ENCODE measurements around the gene PRR13.

Gene PRR13

DNA sequence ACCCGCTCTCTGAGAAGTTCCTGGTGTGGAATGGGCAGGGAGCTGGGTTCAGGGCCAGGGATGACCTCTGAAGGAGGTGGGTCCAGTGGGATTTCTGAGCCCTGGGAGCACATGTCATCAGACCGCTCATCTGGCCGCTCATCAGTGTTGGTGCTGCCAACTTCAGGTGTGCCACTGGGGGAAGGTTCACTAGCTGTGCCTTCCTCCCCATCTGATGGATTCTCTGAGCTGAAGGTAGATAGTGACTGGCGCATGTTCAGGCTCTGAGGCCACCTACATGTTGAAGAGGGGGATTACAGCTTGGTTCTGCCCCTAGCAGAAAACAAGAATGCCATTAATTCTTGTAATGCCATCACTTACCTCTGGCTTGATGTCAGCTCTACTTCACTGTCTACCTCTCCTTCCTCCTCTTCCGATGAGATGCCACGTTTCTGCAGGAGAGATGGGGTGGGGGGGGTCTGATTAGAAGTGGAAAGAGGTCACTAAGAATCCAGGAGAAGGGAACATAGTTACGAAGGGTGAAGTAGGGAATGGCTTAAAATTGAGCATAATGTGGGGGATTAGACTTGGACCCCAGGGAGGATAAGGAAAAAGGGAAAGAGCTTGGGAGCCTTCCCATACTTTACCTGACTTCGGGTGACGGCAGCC, 40.5 kb downstream of the PRR13 start:
- Histone ChIP-seq H3K36me3 (ENCODE audit: control insufficient read depth, insufficient read depth, low read length) (peaks cover 49% of the 10 kb centered on the region), H3K27ac (ENCODE audit: low read depth, low read length) (no peak overlapping the region), H3K4me3 (ENCODE audit: low read length) (no peak overlapping the region), H3K27me3 (ENCODE audit: control insufficient read depth, insufficient read depth, low read length) (no peaks in the 10 kb centered on the region), H3K9ac (ENCODE audit: low read length) (no peak overlapping the region), H3K4me1 (ENCODE audit: control insufficient read depth, insufficient read depth, low read length) (no peaks in the 10 kb centered on the region)

- H3K27me3 ChIP-seq (ENCODE audit: control insufficient read depth, insufficient read depth, low read length) = no peaks in the 10 kb centered on the region
- peaks cover 49% of the 10 kb centered on the region for H3K36me3 ChIP-seq (ENCODE audit: control insufficient read depth, insufficient read depth, low read length)
- no peak overlapping the region for H3K4me3 ChIP-seq (ENCODE audit: low read length)
- no peaks in the 10 kb centered on the region for H3K4me1 ChIP-seq (ENCODE audit: control insufficient read depth, insufficient read depth, low read length)
- H3K9ac ChIP-seq (ENCODE audit: low read length) = no peak overlapping the region
- no peak overlapping the region for H3K27ac ChIP-seq (ENCODE audit: low read depth, low read length)
Measured at GRCh38 chr12:53482626-53483168, 41.2 kb downstream of the PRR13 start.

GRCh38 chr12:53483225-53483978, 41.9 kb downstream of the PRR13 start:
- Histone ChIP-seq H3K9ac (ENCODE audit: low read length) (no peak overlapping the region), H3K4me3 (ENCODE audit: low read length) (no peak overlapping the region), H3K36me3 (ENCODE audit: control insufficient read depth, insufficient read depth, low read length) (peaks cover 44% of the 10 kb centered on the region), H3K4me1 (ENCODE audit: control insufficient read depth, insufficient read depth, low read length) (no peaks in the 10 kb centered on the region), H3K27me3 (ENCODE audit: control insufficient read depth, insufficient read depth, low read length) (no peaks in the 10 kb centered on the region), H3K27ac (ENCODE audit: low read depth, low read length) (no peak overlapping the region)

DNA sequence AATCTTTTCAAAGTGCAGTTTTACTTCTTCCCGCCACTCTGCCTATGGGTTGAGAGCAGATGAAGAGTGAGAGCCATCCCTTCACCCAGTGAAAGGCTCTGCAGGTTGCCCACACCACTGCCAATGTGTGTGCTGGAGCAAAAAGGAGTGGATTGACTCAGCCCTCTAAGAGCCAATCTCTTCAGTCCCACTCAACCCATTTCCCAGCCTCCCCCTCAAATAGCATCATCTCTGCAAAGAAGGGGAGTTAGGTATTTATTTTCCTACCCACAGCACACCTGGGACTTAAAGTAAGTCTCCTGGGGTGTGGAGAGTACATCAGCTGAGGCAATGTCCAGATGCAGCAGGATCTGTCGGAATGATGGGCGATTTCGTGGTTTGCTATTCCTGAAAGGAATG, 42.4 kb downstream of the PRR13 start:
- no peaks in the 10 kb centered on the region for H3K4me1 ChIP-seq (ENCODE audit: control insufficient read depth, insufficient read depth, low read length)
- no peak overlapping the region for H3K27ac ChIP-seq (ENCODE audit: low read depth, low read length)
- no peak overlapping the region for H3K4me3 ChIP-seq (ENCODE audit: low read length)
- no peaks in the 10 kb centered on the region for H3K27me3 ChIP-seq (ENCODE audit: control insufficient read depth, insufficient read depth, low read length)
- H3K9ac ChIP-seq (ENCODE audit: low read length) = no peak overlapping the region
- H3K36me3 ChIP-seq (ENCODE audit: control insufficient read depth, insufficient read depth, low read length) = peaks cover 42% of the 10 kb centered on the region

GRCh38 chr12:53484686-53485575, 43.4 kb downstream of the PRR13 start:
- no peak overlapping the region for H3K9ac ChIP-seq (ENCODE audit: low read length)

DNA sequence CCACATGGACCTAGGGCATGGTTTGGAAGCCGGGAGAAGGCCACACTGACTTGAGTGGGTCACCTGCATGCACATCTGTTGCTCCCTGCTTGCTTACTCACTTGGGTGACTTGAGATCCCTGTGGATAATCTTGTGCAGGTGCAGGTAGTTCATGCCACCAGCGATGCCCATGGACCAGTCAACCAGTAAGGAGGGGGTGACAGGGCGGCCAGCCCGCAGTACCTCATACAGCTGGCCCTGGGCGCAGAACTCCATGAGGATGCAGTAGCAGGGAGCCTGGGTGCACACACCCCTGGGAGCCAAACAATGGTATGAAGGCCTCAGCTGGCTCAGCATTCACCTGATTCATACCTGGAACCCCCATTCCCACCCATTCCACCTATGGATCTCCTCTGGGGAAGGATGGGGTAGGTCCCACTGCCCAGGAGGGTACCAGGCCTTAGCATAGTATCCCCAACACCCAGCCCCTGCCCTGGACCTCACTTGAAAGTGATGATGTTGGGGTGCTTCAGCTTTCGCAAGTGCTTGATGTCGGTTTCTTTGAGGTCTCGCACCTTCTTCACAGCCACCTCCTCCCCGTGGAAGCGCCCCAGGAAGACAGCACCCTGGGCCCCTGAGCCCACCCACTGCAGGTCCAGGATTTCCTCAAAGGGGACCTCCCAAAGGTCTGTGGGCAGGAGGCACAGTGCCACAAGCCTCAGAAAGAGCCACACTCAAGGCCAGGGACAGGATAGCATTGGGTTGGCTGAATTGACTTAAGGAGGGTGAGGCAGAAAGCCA, 44.6 kb downstream of the PRR13 start:
- H3K27me3 ChIP-seq (ENCODE audit: control insufficient read depth, insufficient read depth, low read length) = no peaks in the 10 kb centered on the region
- no peak overlapping the region for H3K27ac ChIP-seq (ENCODE audit: low read depth, low read length)
- no peak overlapping the region for H3K9ac ChIP-seq (ENCODE audit: low read length)
- H3K4me3 ChIP-seq (ENCODE audit: low read length) = no peak overlapping the region
- H3K4me1 ChIP-seq (ENCODE audit: control insufficient read depth, insufficient read depth, low read length) = no peaks in the 10 kb centered on the region
- peaks cover 27% of the 10 kb centered on the region for H3K36me3 ChIP-seq (ENCODE audit: control insufficient read depth, insufficient read depth, low read length)

More at GRCh38 chr12:53484686-53485575, 43.4 kb downstream of the PRR13 start:
- Histone ChIP-seq H3K4me1 (ENCODE audit: control insufficient read depth, insufficient read depth, low read length) (no peaks in the 10 kb centered on the region), H3K27ac (ENCODE audit: low read depth, low read length) (no peak overlapping the region), H3K4me3 (ENCODE audit: low read length) (no peak overlapping the region), H3K27me3 (ENCODE audit: control insufficient read depth, insufficient read depth, low read length) (no peaks in the 10 kb centered on the region), H3K36me3 (ENCODE audit: control insufficient read depth, insufficient read depth, low read length) (peaks cover 35% of the 10 kb centered on the region)

DNA sequence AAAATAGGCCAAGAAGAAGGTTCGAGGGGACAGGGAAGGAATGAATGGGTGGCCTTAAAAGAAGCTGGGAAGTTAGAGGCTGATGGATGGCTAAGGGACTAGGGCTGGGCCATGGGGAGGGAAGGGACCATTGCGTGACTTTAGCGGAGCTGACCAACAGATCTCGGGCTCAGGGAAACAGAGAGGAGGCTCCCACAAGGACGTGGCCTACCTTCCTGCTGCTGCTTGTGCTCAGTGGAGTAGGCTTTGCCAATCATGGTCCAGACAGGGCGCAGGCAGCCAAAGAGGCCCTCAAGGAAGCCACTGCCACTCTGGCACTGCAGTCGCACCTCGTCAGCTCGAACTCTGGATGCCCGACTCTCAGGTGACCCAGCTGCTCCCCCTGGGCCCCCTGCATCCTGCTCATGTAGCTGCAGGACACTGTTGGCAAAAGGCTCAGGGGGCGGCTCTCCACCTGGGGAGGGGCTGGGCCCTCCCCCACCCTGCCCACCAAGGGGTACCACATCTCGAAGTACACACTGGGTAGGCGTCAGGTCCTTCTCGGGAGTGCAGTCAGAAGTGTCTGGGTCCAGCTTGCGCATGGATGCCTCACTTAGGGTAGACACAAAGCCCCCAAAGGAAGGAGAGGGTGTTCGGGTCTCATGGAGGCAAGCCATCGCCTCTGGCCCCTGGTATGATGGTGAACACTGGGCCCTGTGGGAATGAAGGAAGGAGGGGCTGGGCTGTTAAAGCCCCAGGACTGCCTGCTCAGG, 45.4 kb downstream of the PRR13 start:
- Histone ChIP-seq H3K4me1 (ENCODE audit: control insufficient read depth, insufficient read depth, low read length) (no peaks in the 10 kb centered on the region), H3K36me3 (ENCODE audit: control insufficient read depth, insufficient read depth, low read length) (peaks cover 22% of the 10 kb centered on the region), H3K9ac (ENCODE audit: low read length) (no peak overlapping the region), H3K27ac (ENCODE audit: low read depth, low read length) (no peak overlapping the region), H3K4me3 (ENCODE audit: low read length) (no peak overlapping the region), H3K27me3 (ENCODE audit: control insufficient read depth, insufficient read depth, low read length) (no peaks in the 10 kb centered on the region)

GRCh38 chr12:53489242-53489864, 47.8 kb downstream of the PRR13 start:
- H3K36me3 ChIP-seq (ENCODE audit: control insufficient read depth, insufficient read depth, low read length) = peaks cover 12% of the 10 kb centered on the region
- H3K4me1 ChIP-seq (ENCODE audit: control insufficient read depth, insufficient read depth, low read length) = peaks cover 9% of the 10 kb centered on the region
- H3K27ac ChIP-seq (ENCODE audit: low read depth, low read length) = no peak overlapping the region
- H3K4me3 ChIP-seq (ENCODE audit: low read length) = no peak overlapping the region
- H3K9ac ChIP-seq (ENCODE audit: low read length) = no peak overlapping the region
- H3K27me3 ChIP-seq (ENCODE audit: control insufficient read depth, insufficient read depth, low read length) = no peaks in the 10 kb centered on the region

DNA sequence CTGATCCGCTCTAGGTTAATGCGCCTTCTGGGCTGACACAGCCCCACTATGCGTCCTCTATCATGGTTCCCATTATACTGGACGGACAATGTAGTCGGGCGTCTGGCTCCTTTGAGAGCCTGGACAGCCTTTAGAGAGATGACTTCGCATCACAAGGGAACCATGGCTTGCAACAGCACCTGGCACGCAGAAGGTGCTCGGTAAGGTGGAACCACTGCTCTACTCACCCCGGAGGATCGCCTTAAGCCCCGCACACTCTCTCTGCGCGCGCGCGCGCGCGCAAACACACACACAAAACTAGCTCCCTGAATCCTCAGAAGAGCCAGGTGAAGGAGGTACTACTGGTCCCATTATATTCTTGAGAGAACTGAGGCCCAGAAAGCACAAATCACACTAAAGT, 50.7 kb downstream of the PRR13 start:
- Histone ChIP-seq H3K4me3 (ENCODE audit: low read length) (peak overlapping the region; percentile 73), H3K9ac (ENCODE audit: low read length) (no peak overlapping the region), H3K36me3 (ENCODE audit: control insufficient read depth, insufficient read depth, low read length) (no peaks in the 10 kb centered on the region), H3K27me3 (ENCODE audit: control insufficient read depth, insufficient read depth, low read length) (no peaks in the 10 kb centered on the region), H3K27ac (ENCODE audit: low read depth, low read length) (peak overlapping the region; percentile 83), H3K4me1 (ENCODE audit: control insufficient read depth, insufficient read depth, low read length) (peaks cover 9% of the 10 kb centered on the region)

DNA sequence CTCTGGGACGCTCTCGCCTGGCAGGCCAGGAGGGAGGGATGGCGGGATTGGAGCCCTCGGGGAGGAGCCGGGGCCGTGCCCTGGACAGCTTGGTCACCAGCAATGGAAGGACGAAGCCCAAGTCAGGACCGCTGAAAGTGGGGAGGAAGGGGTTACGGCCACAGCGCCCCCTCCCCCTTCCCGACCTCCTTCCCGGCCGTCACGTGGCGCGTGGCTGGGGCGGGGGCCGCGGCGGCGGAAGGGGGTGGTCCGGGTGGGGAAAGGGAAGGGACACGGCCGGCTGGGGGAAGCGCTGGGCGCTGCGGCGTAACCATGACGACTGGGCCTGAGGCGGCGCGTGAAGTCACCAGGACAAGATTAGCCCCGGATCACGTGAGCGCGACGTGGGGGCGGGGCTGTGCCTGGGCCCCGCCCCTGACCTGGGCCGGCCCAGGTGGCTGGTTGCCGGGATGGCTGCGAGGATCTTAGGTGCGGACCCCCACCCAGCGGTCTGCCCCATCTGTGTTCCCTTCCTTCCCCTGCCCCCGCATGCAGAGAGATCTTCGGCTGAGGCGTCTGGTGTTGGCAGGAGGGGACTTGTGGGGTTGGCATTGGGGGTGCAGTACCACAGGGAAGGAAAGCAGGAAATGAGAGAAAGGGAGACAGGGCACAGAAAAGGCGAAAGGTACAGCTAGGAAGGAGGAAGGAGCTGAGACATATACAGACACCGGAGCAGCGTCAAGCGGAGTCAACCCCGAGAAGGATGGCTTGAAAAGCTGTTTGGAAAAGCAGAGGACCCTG, 51.5 kb downstream of the PRR13 start:
- H3K4me3 ChIP-seq (ENCODE audit: low read length) = peak overlapping the region; percentile 73
- peaks cover 9% of the 10 kb centered on the region for H3K4me1 ChIP-seq (ENCODE audit: control insufficient read depth, insufficient read depth, low read length)
- no peaks in the 10 kb centered on the region for H3K27me3 ChIP-seq (ENCODE audit: control insufficient read depth, insufficient read depth, low read length)
- peak overlapping the region; percentile 35 for H3K9ac ChIP-seq (ENCODE audit: low read length)
- peak overlapping the region; percentile 83 for H3K27ac ChIP-seq (ENCODE audit: low read depth, low read length)
- H3K36me3 ChIP-seq (ENCODE audit: control insufficient read depth, insufficient read depth, low read length) = no peaks in the 10 kb centered on the region
